GM23248 (cell line): ENCODE data around the gene ADAMTSL1. TPM values are rescaled to one million over a fixed set of nuclear protein-coding genes. Genes with fewer than 3 reads are reported as not detected.
A peak's percentile ranks its signal among the peaks of the same experiment; 100 is the strongest.

ENCODE experiments used
- DNase-seq: peaks from one replicate; pipeline ENCODE4 v3.0.0-alpha.2; 2015
- H2AFZ ChIP-seq: fragments of 200-600 bp; sonication (generic); 2 replicates; pipeline ENCODE4 v1.6.1; 2016; ENCODE audit warnings: antibody characterized with exemption
- H3F3A ChIP-seq: fragments of 200-600 bp; sonication (generic); 2 replicates; pipeline ENCODE4 v1.6.1; 2016; ENCODE audit warnings: mild to moderate bottlenecking, antibody characterized with exemption, mixed run types; ENCODE audit not compliant: insufficient read depth
- H3K27ac ChIP-seq: fragments of 200-600 bp; sonication (generic); 2 replicates; pipeline ENCODE4 v1.5.1; 2016; ENCODE audit warnings: mild to moderate bottlenecking
- H3K27me3 ChIP-seq: fragments of 200-600 bp; sonication (generic); replicated peaks from 2 replicates; pipeline ENCODE4 v1.6.1; 2016; ENCODE audit warnings: mild to moderate bottlenecking; ENCODE audit not compliant: insufficient read depth
- H3K36me3 ChIP-seq: fragments of 200-600 bp; sonication (generic); 2 replicates; pipeline ENCODE4 v1.6.1; 2016; ENCODE audit warnings: low read depth, mild to moderate bottlenecking
- H3K4me1 ChIP-seq: fragments of 200-600 bp; sonication (generic); 2 replicates; pipeline ENCODE4 v1.6.1; 2016; ENCODE audit warnings: mild to moderate bottlenecking; ENCODE audit not compliant: insufficient read depth
- H3K4me2 ChIP-seq: fragments of 200-600 bp; sonication (generic); one replicate; pipeline ENCODE4 v1.6.1; 2016; ENCODE audit warnings: mild to moderate bottlenecking; ENCODE audit not compliant: unreplicated experiment
- H3K4me3 ChIP-seq: fragments of 200-600 bp; sonication (generic); 2 replicates; pipeline ENCODE4 v1.5.1; 2016; ENCODE audit warnings: mild to moderate bottlenecking
- H3K79me2 ChIP-seq: fragments of 200-600 bp; sonication (generic); 2 replicates; pipeline ENCODE4 v1.6.1; 2016; ENCODE audit warnings: mild to moderate bottlenecking; ENCODE audit not compliant: insufficient read depth
- H3K9ac ChIP-seq: fragments of 200-600 bp; sonication (generic); 2 replicates; pipeline ENCODE4 v1.6.1; 2016; ENCODE audit warnings: mild to moderate bottlenecking
- H3K9me2 ChIP-seq: fragments of 200-600 bp; sonication (generic); 2 replicates; pipeline ENCODE4 v1.6.1; 2016; ENCODE audit warnings: mixed run types, mild to moderate bottlenecking, moderate library complexity; ENCODE audit not compliant: insufficient read depth
- H3K9me3 ChIP-seq: fragments of 200-600 bp; sonication (generic); one replicate; pipeline ENCODE4 v1.6.1; 2017; ENCODE audit warnings: low read depth
- H4K20me1 ChIP-seq: fragments of 200-600 bp; sonication (generic); 2 replicates; pipeline ENCODE4 v1.6.0; 2016; ENCODE audit not compliant: insufficient read depth
- EZH2 ChIP-seq: fragments of 200-600 bp; sonication (generic); IDR thresholded peaks from 2 replicates; pipeline ENCODE4 v1.6.1; 2018; ENCODE audit warnings: antibody characterized with exemption, mild to moderate bottlenecking; ENCODE audit not compliant: insufficient read depth, poor library complexity, severe bottlenecking
- EZH2phosphoT487 ChIP-seq: fragments of 200-600 bp; sonication (generic); IDR thresholded peaks from 2 replicates; pipeline ENCODE4 v1.6.1; 2018; ENCODE audit warnings: antibody characterized with exemption, moderate library complexity, mild to moderate bottlenecking, low read depth; ENCODE audit not compliant: insufficient read depth
- WGBS, 2 experiments: methylation state at CpG; one replicate each; pipeline ENCODE4 v1.1.6; 2015 to 2017; ENCODE audit warnings: low lambda C conversion rate in 2 of 2, low coverage in 1 of 2; ENCODE audit errors: missing lambda C conversion rate in 2 of 2; 5-methylcytosine and 5-hydroxymethylcytosine counted together
- in situ Hi-C: fragments of 300-500 bp; cut with MboI; formaldehyde crosslinking; loops from 2 replicates; pipeline ENCODE4 v1.15.0; 2020
- polyA plus RNA-seq: library from polyadenylated mRNA; unstranded; fragments of >200 nt; fragmentation: Nextera tagmentation; extraction: Ambion mirVana; gene quantifications from 2 replicates; pipeline ENCODE4 v1.2.1, GENCODE V29; 2016
- total RNA-seq: library from RNA; depleted of rRNA; stranded (reverse); fragments of >200 nt; shearing (Covaris generic); gene quantifications from 2 replicates; pipeline ENCODE4 v1.2.3, GENCODE V29; 2014

ADAMTSL1 gene
- total and polyA plus RNA-seq, 2 experiments from 2014 or later, result 77.0 to 273 TPM

DNA sequence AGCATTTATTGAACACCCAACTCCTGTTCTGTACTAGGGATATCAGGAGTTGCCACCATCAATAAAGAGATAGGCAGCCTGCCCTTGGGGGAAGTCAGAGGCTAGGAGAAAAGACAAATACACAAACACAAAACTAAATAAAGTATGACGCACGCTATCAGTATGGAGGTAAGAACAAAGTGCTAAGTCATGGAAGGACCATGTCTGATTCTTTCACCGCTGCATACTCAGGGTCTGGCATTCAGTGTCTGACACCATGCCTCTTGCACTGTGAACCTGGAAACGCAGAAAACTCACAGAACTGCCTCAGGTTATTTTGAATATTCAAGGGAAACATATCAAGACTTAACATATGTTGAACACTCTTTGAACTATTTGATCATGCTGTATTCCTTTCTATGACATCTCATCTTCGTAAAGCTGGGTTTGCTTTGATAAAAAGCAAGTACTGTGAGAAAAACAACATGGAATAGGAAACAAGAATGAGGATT lies 65.3 kb downstream of the ADAMTSL1 start:
- TF ChIP-seq EZH2phosphoT487 (no peak), EZH2 (no peak)
- Histone ChIP-seq H3K9me3 (no peaks in the 10 kb centered on the region), H3K27me3 (no peaks in the 10 kb centered on the region), H4K20me1 (no peaks in the 10 kb centered on the region), H3K36me3 (peaks cover 67% of the 10 kb centered on the region), H2AFZ (no peak overlapping the region), H3K9ac (no peak overlapping the region), H3K4me1 (peaks cover 28% of the 10 kb centered on the region), H3K9me2 (no peaks in the 10 kb centered on the region), H3K4me2 (no peak overlapping the region), H3K27ac (no peak overlapping the region), H3K4me3 (no peak overlapping the region), H3F3A (peaks cover 70% of the 10 kb centered on the region), H3K79me2 (peaks cover 82% of the 10 kb centered on the region)
- DNase-seq, result no peak
- in situ Hi-C loops, result no loop called here
- WGBS, 2 experiments, result 93 to 95% methylated on average over 5 of the region's 5 CpGs

DNA sequence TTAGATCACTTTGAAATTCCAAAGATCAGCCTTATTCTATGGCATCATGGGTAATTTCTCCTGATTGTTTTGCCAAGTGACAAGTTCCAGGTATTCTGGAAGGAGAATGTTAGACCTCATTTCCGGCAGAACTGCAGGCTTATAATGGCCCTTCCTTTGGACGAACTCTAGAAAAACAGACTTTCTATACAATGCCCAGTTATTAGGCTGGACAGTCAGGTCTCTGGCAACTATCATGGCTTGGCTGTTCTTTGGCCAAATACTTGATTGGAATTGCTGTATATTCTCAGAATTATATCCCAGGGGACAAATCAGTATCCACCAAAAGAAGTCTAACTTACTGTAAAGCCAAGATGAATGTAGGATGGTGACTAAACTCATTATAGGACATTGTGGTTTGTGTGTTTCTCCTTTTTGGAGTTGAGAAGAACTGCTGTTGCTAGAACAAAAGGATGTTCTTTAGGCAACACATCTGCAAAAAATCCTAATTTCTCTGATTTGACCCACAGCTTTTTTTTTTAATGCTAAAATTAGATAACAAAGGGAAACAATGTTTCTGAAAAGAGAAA lies 69.0 kb downstream of the ADAMTSL1 start:
- Histone ChIP-seq H3K36me3 (peaks cover 41% of the 10 kb centered on the region), H3K79me2 (peaks cover 78% of the 10 kb centered on the region), H3K9me2 (no peaks in the 10 kb centered on the region), H3F3A (peaks cover 82% of the 10 kb centered on the region), H3K4me3 (peak overlapping the region; percentile 31), H3K27ac (peak overlapping the region; percentile 90), H4K20me1 (no peaks in the 10 kb centered on the region), H3K9ac (peak overlapping the region; percentile 61), H3K4me2 (peak overlapping the region; percentile 56), H2AFZ (no peak overlapping the region), H3K4me1 (peaks cover 54% of the 10 kb centered on the region), H3K9me3 (no peaks in the 10 kb centered on the region), H3K27me3 (no peaks in the 10 kb centered on the region)
- peak; percentile 70 for DNase-seq
- no peak for TF ChIP-seq EZH2
- no peak for TF ChIP-seq EZH2phosphoT487
- 88 to 97% methylated on average over 2 of the region's 2 CpGs for WGBS, 2 experiments
- in situ Hi-C loops, result no loop called here

DNA sequence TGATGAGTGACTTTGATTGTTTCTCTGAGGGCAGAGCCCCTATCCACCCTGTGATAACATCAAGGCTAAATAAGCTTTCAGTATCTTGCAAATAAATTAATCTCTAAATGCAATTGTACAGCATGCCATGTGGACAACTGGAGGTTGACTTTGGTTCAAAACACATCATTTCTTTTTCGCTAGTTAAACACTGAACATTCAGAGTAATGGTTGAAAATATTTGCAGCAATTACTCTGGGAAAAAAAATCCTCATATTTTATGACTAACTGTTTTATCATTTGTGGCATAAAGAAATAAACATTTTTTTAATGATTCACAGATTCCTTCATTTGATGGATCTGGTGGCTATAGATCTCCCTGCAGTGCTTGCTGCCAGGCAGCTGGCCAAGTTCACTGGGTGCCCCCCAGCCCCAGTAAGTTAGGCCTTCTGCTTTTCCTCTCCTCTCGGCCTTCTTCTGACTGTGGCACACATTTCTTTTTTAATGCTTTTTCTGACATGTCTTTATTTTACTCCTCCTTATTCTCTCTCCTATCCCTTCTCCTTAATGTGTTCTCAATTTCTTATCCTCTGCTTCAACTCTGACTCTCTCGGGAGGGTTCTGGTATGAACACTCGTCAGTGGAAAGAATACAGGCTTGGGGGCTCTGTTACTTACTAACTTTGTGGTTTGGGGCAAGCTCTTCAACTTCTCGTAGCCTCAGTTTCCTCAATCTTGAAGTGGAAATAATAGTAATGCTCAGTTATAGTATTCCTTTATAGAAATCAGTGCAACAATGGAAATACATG lies 69.6 kb downstream of the ADAMTSL1 start:
- H3K27me3 ChIP-seq, result no peaks in the 10 kb centered on the region
- no peaks in the 10 kb centered on the region for H3K9me2 ChIP-seq
- peaks cover 38% of the 10 kb centered on the region for H3K36me3 ChIP-seq
- peak; percentile 81 for DNase-seq
- peak overlapping the region; percentile 31 for H3K4me3 ChIP-seq
- no peaks in the 10 kb centered on the region for H4K20me1 ChIP-seq
- peak overlapping the region; percentile 90 for H3K27ac ChIP-seq
- TF ChIP-seq EZH2phosphoT487 (peak; percentile 53; the same call in 1 of the 2 replicates), EZH2 (no peak)
- H3K4me2 ChIP-seq, result peak overlapping the region; percentile 56
- peaks cover 54% of the 10 kb centered on the region for H3K4me1 ChIP-seq
- H3F3A ChIP-seq, result peaks cover 81% of the 10 kb centered on the region
- H3K79me2 ChIP-seq, result peaks cover 78% of the 10 kb centered on the region
- no peak overlapping the region for H2AFZ ChIP-seq
- H3K9me3 ChIP-seq, result no peaks in the 10 kb centered on the region
- WGBS, 2 experiments, result 35 to 38% methylated on average over 5 of the region's 5 CpGs
- in situ Hi-C loops, result no loop called here
- peak overlapping the region; percentile 61 for H3K9ac ChIP-seq

GRCh38 chr9:18544456-18544855 lies 70.5 kb downstream of the ADAMTSL1 start:
- in situ Hi-C loops, result no loop called here
- WGBS, 2 experiments, result 30 to 46% methylated on average over 3 of the region's 3 CpGs
- Histone ChIP-seq H3K27ac (peak overlapping the region; percentile 90), H3K27me3 (no peaks in the 10 kb centered on the region), H3F3A (peaks cover 80% of the 10 kb centered on the region), H3K9me2 (no peaks in the 10 kb centered on the region), H3K4me3 (no peak overlapping the region), H3K9ac (peak overlapping the region; percentile 61; the same call in 1 of the 2 replicates), H3K36me3 (peaks cover 29% of the 10 kb centered on the region), H3K4me1 (peaks cover 54% of the 10 kb centered on the region), H3K4me2 (peak overlapping the region; percentile 56), H3K9me3 (no peaks in the 10 kb centered on the region), H3K79me2 (peaks cover 78% of the 10 kb centered on the region), H2AFZ (no peak overlapping the region), H4K20me1 (no peaks in the 10 kb centered on the region)
- DNase-seq, result peak; percentile 68
- TF ChIP-seq EZH2 (no peak), EZH2phosphoT487 (no peak)
